Activated CD4-positive, alpha-beta T cell treated with anti-CD3 and anti-CD28 coated beads, Interleukin-2, amount 50 U/mL, for 48 hours (primary cell): ENCODE data around the gene CHD2.

Experiments
- DNase-seq, 2 experiments: peaks; one replicate each; pipeline ENCODE4 v3.0.0-alpha.2; 2020

CHD2 gene

DNA sequence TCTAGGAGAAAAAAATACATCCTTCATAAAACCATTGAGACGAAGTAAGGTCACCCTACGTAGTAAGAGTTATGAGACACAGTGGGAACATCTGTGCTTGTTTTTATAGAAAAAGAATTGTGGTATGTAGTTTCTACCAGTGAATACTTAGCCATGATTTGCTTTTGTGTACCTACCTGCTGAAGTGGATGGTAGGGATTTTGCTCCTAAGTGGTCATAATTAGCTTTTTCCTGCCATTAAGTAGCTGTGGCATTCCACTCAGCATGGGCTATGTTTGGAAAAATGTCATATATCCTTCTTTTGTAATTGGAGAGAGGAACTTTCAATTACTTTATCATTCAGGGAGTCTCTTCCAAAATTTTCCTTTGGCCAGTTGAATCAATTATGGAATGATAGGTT is 63.7 kb downstream of the CHD2 start:
- no peak for DNase-seq

DNA sequence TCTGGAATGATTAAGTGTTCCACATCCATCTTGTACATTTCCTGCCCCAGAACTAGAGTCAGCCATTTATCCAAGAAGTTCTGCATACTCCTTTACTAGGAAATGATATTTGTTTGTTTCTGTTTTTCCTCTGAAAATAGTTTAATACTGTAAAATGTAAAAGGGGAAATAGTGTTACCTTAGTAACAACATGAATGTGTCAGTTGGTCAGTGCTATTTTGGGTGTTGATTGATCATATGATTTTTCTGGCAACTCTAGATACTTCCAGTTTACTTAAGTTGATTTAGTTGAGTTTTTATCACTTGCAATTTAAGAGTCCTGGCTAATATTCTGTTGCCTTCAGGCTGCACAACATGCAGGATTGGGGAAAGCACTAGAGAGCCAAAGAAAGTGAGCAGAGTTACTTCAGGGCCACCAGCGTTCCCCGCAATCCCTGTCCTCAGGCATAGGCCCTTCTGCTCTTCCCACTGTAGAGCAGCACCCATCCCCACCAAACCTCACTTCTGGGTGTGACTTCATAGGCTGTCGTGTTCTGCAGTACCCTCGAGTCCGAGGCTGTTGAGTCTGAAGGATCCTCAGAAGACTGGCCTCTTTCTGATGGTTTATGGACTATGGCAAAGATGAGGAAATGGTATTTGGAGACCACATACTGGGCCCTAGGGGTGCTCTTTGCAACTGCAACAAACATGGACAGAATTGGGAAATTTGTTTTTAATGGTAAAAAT is 69.0 kb downstream of the CHD2 start:
- no peak for DNase-seq

DNA sequence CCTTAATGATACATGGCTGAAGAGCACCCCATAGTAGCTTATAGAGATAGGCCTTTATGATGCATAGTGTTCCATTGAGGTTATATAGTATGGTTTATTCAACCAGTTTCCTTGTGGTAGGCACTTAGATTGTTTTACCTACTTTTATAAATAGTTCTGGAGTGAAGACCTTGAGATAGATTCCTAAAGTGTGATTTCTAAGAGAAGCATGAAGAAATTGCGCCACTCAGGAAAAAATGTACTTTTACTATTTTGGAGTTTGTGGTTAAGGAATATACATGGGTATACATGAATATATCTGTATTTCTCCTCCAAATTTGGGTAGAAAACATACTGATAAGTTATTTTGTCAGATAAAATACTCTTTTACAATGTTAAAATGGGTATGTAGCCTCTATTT is 70.5 kb downstream of the CHD2 start:
- DNase-seq: no peak

DNA sequence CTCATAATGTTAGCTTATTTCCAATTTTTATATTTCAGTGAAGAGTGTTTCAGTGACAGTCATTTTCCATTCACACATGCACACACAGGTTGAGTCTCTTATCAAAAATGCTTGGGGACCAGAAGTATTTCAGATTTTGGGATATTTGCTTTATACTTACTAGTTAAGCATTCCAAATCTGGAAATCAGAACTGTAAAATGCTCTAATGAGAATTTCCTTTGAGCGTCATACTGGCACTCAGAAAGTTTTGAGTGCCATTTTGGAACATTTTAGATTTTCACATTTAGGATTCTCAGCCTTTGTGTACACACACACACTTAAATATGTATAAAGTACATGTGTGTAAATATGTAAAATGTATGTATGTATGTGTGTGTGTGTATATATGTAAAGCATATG is 71.0 kb downstream of the CHD2 start:
- no peak for DNase-seq

DNA sequence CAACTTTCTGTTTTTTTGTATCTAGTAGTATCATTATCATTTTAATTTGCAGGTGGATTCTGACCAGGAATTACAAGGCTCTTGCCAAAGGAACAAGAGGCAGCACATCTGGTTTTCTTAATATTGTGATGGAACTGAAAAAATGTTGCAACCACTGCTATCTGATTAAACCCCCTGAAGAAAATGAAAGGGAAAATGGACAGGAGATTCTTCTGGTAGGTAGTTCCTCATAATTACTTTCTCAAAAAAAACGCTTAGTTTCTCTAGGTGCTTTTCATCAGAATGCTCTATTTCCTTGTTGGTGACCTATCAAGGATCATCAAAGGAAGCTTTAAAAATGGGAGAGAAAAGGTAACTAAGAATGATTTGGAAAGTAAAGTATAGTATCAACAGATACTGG is 71.6 kb downstream of the CHD2 start:
- DNase-seq: no peak

DNA sequence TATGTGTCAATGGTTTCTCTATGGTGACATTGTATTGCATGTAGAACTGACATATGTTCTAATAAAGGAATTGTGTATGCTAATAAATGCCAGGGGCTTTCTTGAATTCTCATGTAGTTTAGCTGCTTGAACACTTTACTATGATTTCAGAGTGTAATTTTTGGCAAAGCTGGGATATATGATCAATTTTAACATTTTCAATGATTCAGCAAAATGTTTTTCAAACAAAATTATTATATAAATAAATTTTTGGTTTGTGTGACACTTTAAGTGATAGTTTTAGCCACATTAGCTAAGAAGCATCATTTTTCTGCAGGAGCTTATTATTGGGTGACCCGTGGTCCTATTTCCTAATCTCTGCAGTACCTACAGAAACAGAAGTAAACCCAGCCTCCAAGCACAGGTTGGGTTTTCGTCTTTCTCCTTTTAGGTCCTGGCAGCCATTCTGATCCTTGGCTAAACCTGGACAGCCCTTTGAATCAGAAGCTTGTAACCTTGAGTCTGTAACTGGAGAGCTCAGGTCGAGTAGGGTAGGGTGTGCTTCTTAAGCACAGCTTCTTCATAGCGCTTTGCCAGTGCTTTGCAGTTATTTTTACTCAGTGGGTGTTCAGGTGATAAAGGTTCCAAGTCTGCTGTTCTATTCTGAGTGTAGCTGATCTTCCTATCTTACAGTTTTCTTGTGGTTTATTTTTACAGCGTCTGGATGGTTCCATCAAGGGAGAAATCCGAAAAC is 74.2 kb downstream of the CHD2 start:
- no peak for DNase-seq

DNA sequence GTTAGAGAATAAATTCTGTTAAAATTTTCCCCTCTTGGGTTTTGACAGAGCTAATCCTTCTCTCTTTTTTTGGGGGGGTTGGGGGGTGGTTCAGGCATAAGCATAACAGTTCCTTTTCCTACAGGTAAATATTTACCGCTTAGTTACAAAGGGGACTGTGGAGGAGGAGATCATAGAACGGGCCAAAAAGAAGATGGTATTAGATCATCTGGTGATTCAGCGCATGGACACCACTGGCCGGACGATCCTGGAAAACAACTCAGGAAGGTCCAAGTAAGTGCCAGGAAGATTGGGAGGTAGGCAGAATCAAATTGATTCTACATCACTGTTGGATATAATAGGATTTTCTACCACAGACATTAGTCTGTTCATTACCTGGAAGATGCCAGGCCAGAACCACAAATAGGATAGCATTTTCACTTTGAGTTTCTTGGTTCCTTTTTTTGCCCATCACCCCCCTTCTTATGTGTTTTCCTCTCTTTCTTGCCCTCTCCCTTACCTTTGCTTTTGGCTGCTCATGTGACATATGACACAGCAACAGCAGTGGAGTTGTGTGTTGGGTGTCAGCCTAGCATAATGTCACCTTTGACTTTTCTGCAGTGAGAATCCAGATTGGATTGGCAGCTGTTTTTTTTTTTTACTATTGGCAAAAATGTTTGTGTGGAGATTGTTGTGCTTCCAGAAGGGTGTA is 79.0 kb downstream of the CHD2 start:
- DNase-seq: no peak

DNA sequence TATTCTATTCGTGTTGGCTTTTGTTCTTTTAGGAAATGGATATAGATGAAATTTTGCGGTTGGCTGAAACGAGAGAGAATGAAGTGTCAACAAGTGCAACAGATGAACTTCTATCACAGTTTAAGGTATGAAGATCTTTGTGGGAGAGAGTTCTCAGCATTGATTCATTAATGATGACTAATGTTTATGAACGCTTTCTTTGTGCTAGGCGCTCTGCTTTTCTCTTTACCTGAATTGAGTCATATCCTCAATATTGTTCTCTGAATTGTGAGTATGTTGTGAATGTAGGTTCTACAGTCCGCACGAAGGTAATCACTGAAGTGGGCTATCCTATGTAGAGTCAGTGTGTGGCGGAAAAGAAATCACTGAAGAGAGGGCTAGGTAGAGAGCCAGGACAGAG is 81.2 kb downstream of the CHD2 start:
- no peak for DNase-seq

DNA sequence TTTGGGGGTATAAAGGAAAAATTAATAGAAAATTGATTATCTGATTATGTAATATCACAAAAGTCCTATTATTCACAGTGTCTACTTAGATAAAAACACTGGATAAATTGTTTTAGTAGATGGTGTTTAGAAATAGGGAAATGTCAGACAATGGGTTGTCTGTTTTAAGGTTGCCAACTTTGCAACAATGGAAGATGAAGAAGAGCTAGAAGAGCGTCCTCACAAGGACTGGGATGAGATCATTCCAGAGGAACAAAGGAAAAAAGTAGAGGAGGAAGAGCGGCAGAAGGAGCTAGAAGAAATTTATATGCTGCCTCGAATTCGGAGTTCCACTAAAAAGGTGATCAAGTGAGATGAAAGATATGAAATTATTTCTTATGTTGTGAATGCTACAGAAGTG is 84.0 kb downstream of the CHD2 start:
- DNase-seq: no peak

DNA sequence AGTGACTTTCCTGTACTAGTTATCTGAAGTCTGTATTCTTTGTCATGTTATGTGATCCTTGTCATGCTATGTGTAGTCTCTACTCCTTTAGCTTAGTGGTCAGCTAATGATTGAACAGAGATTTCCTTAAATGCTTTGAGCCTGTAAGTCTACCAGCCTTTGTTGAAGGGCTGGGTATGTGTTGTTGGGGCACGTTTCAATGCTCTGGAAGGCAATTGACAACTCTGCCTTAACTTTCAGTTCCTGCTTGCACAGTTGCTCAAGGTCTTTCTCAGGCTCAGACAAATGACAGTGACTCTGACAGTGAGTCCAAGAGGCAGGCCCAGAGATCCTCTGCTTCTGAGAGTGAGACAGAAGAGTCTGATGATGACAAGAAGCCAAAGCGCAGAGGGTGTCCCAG is 89.3 kb downstream of the CHD2 start:
- DNase-seq: no peak

DNA sequence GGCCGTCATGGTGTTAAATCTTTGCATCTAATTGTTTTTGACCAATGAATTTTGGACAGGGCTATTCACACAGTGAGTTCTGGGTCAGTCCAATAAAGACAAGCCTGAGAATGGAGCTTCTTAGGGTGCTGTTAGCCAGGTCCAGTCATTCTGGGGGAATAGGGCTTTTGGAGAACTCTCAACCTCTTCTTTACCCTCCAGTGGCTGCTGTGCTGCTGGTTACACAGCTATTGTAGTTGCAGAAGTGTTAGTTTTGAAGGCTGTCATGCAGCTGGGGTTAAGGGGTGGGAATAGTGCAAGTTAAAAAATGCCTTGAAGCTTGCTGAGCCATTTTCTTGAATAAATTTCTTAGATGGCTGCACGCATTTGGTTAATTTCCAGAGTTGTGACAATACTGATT is 89.9 kb downstream of the CHD2 start:
- DNase-seq: no peak

DNA sequence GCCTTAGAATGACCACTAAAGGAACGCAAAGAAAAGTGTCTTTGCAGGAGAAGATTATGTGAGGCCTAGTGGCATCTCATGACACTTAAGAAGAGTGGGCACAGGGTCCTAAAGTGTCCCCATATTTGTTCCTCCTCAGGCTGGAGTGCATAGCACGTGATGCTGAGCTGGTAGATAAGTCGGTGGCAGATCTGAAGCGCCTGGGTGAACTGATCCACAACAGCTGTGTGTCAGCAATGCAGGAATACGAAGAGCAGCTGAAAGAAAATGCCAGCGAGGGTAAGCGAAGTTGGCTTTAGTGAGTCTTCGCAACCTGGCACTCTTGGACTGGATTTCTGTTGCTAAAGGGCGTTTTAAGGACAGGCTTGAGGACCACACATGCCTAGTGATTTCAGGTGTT is 92.6 kb downstream of the CHD2 start:
- DNase-seq: no peak

DNA sequence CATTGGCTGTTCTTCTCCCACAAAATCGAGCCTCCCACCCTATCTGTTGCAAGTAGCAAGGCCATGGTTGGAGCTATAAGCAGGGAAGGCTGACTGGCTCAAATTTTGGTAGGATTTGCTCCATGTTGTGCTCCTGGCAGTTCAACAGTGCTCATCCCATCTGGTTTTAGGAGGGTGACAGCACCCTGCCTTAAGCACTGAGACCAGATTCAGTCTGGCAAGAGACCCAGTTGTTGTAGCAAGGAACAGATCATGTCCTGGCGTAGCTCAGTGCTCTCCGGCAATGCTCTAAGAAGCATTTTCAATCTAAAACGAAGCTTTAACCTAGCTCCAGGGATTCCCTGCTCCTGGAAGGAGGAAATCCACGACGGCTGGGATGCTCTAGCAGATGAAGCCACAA is 97.7 kb downstream of the CHD2 start:
- DNase-seq: no peak

DNA sequence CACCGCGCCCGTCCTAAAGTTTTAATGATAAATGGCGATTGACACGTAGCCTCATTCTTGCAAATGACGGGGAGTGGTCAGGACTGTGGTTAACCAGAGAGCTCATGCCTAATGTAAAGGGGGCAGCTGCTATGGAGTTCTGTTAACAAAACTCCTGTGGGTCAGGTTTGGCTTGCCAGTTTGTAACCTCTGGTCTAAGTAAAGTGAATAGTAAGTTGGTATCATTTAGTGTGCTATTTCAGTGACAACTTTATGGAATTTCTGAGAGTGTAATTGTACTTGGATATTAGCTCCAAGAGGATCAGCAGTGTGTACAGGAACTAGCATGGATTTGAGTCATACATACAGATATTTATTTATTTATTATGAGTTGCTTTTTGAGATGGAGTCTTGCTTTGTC is 101.0 kb downstream of the CHD2 start:
- DNase-seq: no peak

DNA sequence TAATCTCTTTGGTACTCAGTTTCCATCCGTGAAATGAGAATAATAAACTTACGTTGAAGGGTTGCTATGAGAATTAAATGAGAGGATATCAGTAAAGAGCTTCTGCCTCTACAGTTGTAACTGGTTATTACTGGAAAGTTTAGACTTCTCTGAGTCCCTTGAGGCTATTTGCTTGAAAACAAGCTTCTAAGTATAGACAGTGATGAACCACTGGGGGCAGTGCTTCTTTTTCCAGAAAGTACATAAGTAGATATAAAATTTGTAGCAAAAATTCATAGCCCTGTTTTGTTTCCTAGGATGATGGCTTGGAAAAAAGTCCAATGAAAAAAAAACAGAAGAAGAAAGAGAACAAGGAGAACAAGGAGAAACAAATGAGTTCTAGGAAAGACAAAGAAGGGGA is 101.8 kb downstream of the CHD2 start:
- DNase-seq: no peak

DNA sequence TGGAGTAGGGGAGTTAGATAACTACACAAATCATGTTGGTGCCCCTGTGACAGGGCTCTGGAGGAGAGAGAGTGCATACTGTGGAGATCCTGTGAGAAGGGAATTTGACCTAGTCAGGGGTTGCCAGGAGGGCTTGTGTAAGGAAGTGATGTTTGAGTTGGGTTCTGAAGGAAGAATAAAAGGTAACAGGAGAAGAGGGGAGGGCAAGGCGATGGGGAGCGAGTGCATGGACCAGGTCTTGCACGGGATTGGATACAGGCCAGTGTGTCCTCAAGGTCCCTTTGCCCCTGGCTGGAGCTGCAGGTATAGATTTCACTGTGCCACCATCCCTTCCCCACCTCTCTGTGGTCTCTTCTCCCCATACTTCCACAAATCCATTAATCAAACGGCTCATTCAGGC is 105.0 kb downstream of the CHD2 start:
- no peak for DNase-seq

DNA sequence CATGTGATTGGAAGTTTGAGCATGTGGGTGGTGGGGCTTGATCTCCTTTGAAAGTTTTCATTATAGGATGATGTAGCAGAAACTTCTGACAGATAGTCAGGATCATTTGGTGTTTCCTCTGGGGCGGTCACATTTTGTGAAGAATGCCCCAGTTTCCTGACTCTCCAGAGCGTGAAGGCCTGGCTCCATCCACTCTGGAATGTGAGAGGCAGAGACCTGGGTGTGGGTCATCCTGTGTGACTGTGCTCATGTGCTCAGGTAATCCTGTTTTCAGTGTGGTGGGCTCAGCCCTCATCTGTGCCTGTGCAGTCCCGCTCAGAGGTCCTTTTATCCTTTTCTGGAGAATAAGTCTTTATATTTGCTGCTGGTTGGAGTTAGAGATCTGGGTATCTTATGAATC is 107.9 kb downstream of the CHD2 start:
- no peak for DNase-seq

DNA sequence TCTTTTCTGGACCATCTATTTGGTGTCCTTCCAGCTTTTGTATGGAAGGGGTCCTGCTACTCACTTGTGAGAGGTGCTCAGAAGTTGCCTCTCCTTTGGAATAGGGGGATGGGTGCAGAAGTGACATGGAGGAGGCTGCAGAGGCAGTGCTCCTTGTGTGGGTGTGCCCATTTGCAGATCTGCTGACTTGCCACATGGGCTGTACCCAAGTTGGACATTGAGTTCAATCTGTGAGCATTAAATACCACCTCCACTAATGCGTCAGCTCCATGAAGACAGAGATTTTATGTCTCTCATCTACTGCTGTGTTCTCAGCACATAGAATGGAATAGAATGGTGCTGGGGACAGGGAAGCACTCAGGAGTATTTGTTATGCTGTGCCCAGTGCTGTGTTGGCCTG is 112.7 kb downstream of the CHD2 start:
- no peak for DNase-seq

DNA sequence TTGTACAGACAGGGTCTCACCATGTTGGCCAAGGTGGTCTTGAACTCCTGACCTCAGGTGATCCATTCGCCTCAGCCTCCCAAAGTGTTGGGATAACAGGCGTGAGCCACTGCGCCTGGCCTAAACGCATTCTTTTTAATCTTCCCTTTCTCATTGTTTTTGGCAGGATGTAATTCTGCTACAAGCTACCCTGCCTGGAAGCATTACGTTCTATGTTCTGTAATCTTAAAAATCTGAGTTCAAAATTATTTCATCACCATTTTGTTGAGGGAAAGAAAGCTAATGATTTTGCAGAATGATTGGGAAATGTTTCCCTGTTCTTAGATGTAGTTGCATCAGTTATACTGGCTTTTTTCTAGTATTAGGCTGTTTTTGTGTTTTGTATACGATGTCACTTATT is 117.4 kb downstream of the CHD2 start:
- no peak for DNase-seq

DNA sequence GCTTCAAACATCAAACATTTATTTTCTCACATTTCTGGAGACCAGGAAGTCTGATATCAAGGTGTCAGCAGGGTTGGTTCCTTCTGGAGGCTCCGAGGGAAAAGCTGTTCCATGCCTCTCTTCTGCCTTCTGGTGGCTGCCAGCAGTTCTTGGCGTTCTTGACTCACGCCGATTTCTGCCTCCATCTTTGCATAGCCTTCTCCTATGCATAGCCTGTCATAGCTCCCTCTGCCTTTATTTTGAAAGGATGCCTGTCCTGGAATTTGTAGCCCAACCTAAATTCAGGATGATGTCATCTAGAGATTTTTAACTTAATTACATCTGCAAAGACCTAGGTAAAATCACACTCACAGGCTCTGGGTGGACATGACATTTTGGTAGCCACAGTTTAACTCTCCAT is 118.5 kb downstream of the CHD2 start:
- DNase-seq: no peak

DNA sequence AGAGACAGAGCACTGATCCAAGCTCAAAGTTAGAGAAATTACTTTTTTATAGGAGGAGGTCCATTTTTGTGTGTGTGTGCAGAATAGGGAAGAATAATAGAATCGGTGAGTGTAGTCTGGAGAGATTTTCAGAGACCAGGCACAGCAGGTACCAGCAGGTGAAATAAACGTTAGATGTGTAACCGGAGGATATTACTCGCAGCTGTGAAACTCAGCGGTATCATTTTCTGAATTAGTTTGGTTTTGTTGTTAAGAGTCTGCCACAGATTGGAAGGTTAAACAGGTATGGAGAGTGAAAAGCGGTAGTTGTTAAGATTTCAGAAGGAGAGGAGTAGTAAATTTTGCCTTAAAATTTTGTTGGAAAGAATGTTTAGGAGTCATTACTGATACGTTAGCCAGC is 119.0 kb downstream of the CHD2 start:
- DNase-seq: no peak

DNA sequence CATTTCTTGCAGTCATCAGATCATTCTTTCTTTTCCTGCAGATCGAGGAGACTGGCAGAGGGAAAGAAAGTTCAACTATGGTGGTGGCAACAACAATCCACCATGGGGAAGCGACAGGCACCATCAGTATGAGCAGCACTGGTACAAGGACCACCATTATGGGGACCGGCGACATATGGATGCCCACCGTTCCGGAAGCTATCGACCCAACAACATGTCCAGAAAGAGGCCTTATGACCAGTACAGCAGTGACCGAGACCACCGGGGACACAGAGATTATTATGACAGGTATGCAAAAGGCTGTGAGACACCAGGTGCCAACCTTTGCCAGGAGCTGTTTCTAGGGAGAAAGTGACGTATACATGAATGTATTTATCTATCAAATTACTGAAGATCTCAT is 119.8 kb downstream of the CHD2 start:
- DNase-seq: no peak

DNA sequence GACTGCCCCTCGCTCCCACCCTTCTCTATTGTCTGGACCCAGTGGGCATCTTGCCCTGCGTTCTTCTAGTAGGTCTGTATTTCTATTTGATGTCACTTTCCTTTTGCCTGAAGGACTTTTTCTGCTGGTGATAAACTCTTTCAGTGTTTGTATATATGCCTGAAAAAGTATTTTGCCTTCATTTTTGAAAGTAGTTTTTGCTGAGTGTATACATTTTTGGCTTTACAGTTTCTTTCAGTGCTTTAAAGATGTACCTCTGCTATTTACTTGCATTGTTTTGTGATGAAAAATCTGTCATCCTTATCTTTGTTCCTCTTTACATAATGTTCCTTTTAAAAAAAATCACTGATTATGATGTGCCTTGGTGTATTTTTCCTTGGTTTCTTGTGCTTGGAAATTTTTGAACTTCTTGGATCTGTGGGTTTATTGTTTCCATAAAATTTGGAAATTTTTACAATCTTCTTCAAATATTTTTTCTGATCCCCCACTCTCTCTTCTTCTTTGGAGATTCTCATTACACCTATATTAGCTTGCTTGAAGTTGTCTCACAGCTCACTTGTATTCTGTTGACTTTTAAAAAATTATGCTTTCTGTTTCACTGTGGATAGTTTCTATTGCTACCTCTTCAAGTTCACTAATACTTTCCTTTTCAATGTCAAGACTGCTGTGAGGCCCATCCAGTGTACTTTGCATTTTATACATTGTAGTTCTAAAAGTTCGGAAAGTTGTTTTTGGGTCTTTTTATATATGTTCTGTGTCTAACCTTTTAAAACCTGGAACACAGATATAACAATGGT is 121.0 kb downstream of the CHD2 start:
- DNase-seq: no peak

DNA sequence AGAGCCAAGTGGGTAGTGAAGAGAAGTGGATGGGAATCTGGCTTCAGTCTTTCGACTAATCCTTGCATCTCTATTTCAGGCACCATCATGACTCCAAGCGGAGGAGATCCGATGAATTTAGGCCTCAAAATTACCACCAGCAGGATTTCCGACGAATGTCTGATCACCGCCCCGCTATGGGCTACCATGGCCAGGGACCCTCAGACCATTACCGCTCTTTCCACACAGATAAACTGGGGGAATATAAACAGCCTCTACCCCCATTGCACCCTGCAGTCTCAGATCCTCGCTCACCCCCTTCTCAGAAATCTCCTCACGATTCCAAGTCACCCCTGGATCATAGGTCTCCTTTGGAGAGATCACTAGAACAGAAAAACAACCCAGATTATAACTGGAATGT is 124.2 kb downstream of the CHD2 start:
- no peak for DNase-seq
